Measurements from ENCODE around the gene CREB3L1. TPM values are rescaled to one million over a fixed set of nuclear protein-coding genes. Genes with fewer than 3 reads are reported as not detected.

Gene CREB3L1
- total and polyA plus RNA-seq, 2 experiments from 2014 or later, result 22.9 to 275 TPM

GRCh38 chr11:46330154-46330553 is 52.7 kb downstream of the CREB3L1 start:
- no peaks in the 10 kb centered on the region for H3K79me2 ChIP-seq
- TF ChIP-seq EZH2phosphoT487 (IDR thresholded peaks at IDR 0.05; ENCODE audit: low read depth, severe bottlenecking, unreplicated experiment), result no peak
- no peak for TF ChIP-seq CTCF (IDR thresholded peaks at IDR 0.05; ENCODE audit: poor library complexity)
- no peak for TF ChIP-seq EZH2 (IDR thresholded peaks at IDR 0.05; ENCODE audit: borderline replicate concordance)
- no peak overlapping the region for H3K27ac ChIP-seq
- H3K4me2 ChIP-seq, result peak overlapping the region; percentile 49
- DNase-seq (ENCODE audit: low spot score), result no peak
- H4K20me1 ChIP-seq (ENCODE audit: insufficient read depth, poor library complexity, severe bottlenecking), result no peaks in the 10 kb centered on the region
- 47% methylated on average over 5 of the region's 5 CpGs for WGBS (ENCODE audit: low lambda C conversion rate, missing lambda C conversion rate)
- H3K9me2 ChIP-seq (replicated peaks; ENCODE audit: insufficient read depth), result no peaks in the 10 kb centered on the region
- H3K27me3 ChIP-seq, result peaks cover 56% of the 10 kb centered on the region
- H3K4me3 ChIP-seq, result no peak overlapping the region
- no peaks in the 10 kb centered on the region for H3K9me3 ChIP-seq (ENCODE audit: low read depth)
- H3K4me1 ChIP-seq (ENCODE audit: insufficient read depth), result peaks cover 9% of the 10 kb centered on the region
- no peak overlapping the region for H2AFZ ChIP-seq
- no peaks in the 10 kb centered on the region for H3K36me3 ChIP-seq (replicated peaks; ENCODE audit: insufficient read depth, low read depth)

GRCh38 chr11:46330563-46331281 is 53.3 kb downstream of the CREB3L1 start:
- H3K27ac ChIP-seq, result no peak overlapping the region
- H3K9me3 ChIP-seq (ENCODE audit: low read depth), result no peaks in the 10 kb centered on the region
- peak overlapping the region; percentile 49 for H3K4me2 ChIP-seq
- TF ChIP-seq EZH2 (IDR thresholded peaks at IDR 0.05; ENCODE audit: borderline replicate concordance) (no peak), CTCF (IDR thresholded peaks at IDR 0.05; ENCODE audit: poor library complexity) (no peak), EZH2phosphoT487 (IDR thresholded peaks at IDR 0.05; ENCODE audit: low read depth, severe bottlenecking, unreplicated experiment) (no peak)
- DNase-seq (ENCODE audit: low spot score), result no peak
- H3K79me2 ChIP-seq, result no peaks in the 10 kb centered on the region
- peaks cover 56% of the 10 kb centered on the region for H3K27me3 ChIP-seq
- H4K20me1 ChIP-seq (ENCODE audit: insufficient read depth, poor library complexity, severe bottlenecking), result no peaks in the 10 kb centered on the region
- H3K36me3 ChIP-seq (replicated peaks; ENCODE audit: insufficient read depth, low read depth), result no peaks in the 10 kb centered on the region
- H2AFZ ChIP-seq, result no peak overlapping the region
- H3K9me2 ChIP-seq (replicated peaks; ENCODE audit: insufficient read depth), result no peaks in the 10 kb centered on the region
- 24% methylated on average over 11 of the region's 11 CpGs for WGBS (ENCODE audit: low lambda C conversion rate, missing lambda C conversion rate)
- H3K4me1 ChIP-seq (ENCODE audit: insufficient read depth), result peaks cover 9% of the 10 kb centered on the region
- no peak overlapping the region for H3K4me3 ChIP-seq

- Histone ChIP-seq H3K4me2 (no peak overlapping the region), H3K27me3 (peaks cover 56% of the 10 kb centered on the region)
Observed at GRCh38 chr11:46331282-46331984, 54.0 kb downstream of the CREB3L1 start.

More at GRCh38 chr11:46331282-46331984, 54.0 kb downstream of the CREB3L1 start:
- H3K36me3 ChIP-seq (replicated peaks; ENCODE audit: insufficient read depth, low read depth), result no peaks in the 10 kb centered on the region
- no peaks in the 10 kb centered on the region for H3K9me2 ChIP-seq (replicated peaks; ENCODE audit: insufficient read depth)
- no peaks in the 10 kb centered on the region for H4K20me1 ChIP-seq (ENCODE audit: insufficient read depth, poor library complexity, severe bottlenecking)
- no peak overlapping the region for H2AFZ ChIP-seq
- H3K79me2 ChIP-seq, result no peaks in the 10 kb centered on the region
- no peak overlapping the region for H3K4me3 ChIP-seq
- no peak overlapping the region for H3K27ac ChIP-seq
- H3K9me3 ChIP-seq (ENCODE audit: low read depth), result no peaks in the 10 kb centered on the region
- peaks cover 9% of the 10 kb centered on the region for H3K4me1 ChIP-seq (ENCODE audit: insufficient read depth)
- TF ChIP-seq EZH2 (IDR thresholded peaks at IDR 0.05; ENCODE audit: borderline replicate concordance), result no peak
- TF ChIP-seq CTCF (IDR thresholded peaks at IDR 0.05; ENCODE audit: poor library complexity), result no peak
- TF ChIP-seq EZH2phosphoT487 (IDR thresholded peaks at IDR 0.05; ENCODE audit: low read depth, severe bottlenecking, unreplicated experiment), result no peak
- DNase-seq (ENCODE audit: low spot score), result no peak
- 45% methylated on average over 5 of the region's 5 CpGs for WGBS (ENCODE audit: low lambda C conversion rate, missing lambda C conversion rate)
